Activated naive CD4-positive, alpha-beta T cell treated with anti-CD3 and anti-CD28 coated beads for 36 hours (primary cell): Measurements from ENCODE around the gene CD83. TPM values are rescaled to one million over a fixed set of nuclear protein-coding genes. Genes with fewer than 3 reads are reported as not detected.
"Not testable (repeated sequence)": the region's sequence is repeated elsewhere in the genome, so short reads cannot be mapped to it uniquely, and the experiment has no call there.

ENCODE experiments used
- CTCF ChIA-PET: fragments of 350-600 bp; sonication (Branson Sonifier 250); formaldehyde crosslinking; loops from one replicate; lab custom pipeline; 2021; ENCODE audit warnings: antibody characterized with exemption; lab: Charles Lee
- DNase-seq: peaks from one replicate; pipeline ENCODE4 v3.0.0-alpha.2; 2020
- H3K27ac Mint-ChIP-seq: one replicate; pipeline ENCODE4 v1.8.0; 2021; ENCODE audit warnings: mild to moderate bottlenecking, mixed read lengths
- H3K27me3 Mint-ChIP-seq: one replicate; pipeline ENCODE4 v1.8.0; 2021; ENCODE audit warnings: low read depth, mixed read lengths
- H3K36me3 Mint-ChIP-seq: one replicate; pipeline ENCODE4 v1.8.0; 2021; ENCODE audit warnings: low read depth, mixed read lengths
- H3K4me1 Mint-ChIP-seq: one replicate; pipeline ENCODE4 v1.8.0; 2021; ENCODE audit warnings: low read depth, mixed read lengths
- H3K4me3 Mint-ChIP-seq: one replicate; pipeline ENCODE4 v1.8.0; 2021; ENCODE audit warnings: mild to moderate bottlenecking, moderate library complexity, mixed read lengths
- H3K9me3 Mint-ChIP-seq: one replicate; pipeline ENCODE4 v1.8.0; 2021; ENCODE audit warnings: mixed read lengths
- intact Hi-C: fragments of 100-400 bp; cut with micrococcal nuclease; formaldehyde crosslinking; loops from one replicate; pipeline ENCODE4 v1.15.1; 2023
- total RNA-seq, 2 experiments: library from RNA; stranded (reverse); gene quantifications; one replicate each; pipeline ENCODE4 v1.2.3, GENCODE V29; 2021

Gene CD83
- total RNA-seq, 2 experiments from 2014 or later: 11.9 to 13.8 TPM

DNA sequence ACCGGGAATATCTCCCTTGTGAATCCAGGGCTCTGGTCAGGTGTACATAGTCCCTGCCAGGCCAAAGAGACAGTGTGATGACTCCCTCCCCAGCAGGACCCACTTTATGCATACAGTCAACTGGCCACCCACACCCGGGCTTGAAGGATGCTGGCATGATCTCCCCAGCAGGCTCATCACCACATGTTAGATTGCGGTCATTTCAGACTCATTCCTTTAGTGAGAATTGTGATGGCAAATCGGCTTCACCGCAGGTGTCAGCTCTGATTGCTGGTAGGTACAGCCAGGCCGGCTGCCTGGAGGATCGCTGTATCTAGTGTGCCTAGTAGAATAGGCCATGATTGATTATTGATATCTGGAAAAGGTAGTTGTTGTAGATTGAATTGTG, 24.5 kb downstream of the CD83 start:
- CTCF ChIA-PET: interaction anchor here (0.7 kb wide), 1 partner anchor 21 kb away, joined by 3 read pairs; no protein-coding TSS in a partner anchor
- no peak overlapping the region for H3K4me3 Mint-ChIP-seq
- H3K36me3 Mint-ChIP-seq: no peaks in the 10 kb centered on the region
- H3K27ac Mint-ChIP-seq: no peak overlapping the region
- H3K27me3 Mint-ChIP-seq: no peaks in the 10 kb centered on the region
- peaks cover 2% of the 10 kb centered on the region for H3K4me1 Mint-ChIP-seq
- intact Hi-C loops: no loop called here
- DNase-seq: no peak
- no peaks in the 10 kb centered on the region for H3K9me3 Mint-ChIP-seq

GRCh38 chr6:14142511-14143223, 25.1 kb downstream of the CD83 start:
- Mint-ChIP-seq H3K36me3 (no peaks in the 10 kb centered on the region), H3K27me3 (no peaks in the 10 kb centered on the region), H3K9me3 (no peaks in the 10 kb centered on the region), H3K4me3 (no peak overlapping the region), H3K27ac (no peak overlapping the region), H3K4me1 (peaks cover 2% of the 10 kb centered on the region)
- intact Hi-C loops: no loop called here
- DNase-seq: no peak
- CTCF ChIA-PET: interaction anchor here (0.7 to 4.3 kb wide), 4 partner anchors 21 to 233 kb away, joined by 3 to 30 read pairs (median 12); no protein-coding TSS in a partner anchor

DNA sequence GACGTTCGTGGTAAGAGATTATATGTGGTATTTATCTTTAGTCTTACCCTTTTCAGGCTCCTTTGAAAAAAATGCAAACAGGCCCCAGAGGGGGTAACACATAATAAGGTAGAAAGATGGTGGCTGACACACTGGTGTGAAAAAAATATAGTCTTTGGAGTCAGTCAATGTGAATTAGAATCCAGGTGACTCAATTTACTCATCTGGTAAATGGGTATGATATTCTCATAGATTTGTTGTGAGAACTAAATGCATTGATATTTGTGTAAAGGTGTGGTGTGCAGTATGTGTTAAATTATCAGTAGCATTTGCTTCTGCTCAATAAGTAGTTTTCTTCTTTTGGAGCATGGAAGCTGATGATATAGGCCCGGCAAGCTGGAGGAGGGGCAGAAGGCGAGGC, 25.7 kb downstream of the CD83 start:
- no peak overlapping the region for H3K4me3 Mint-ChIP-seq
- CTCF ChIA-PET: interaction anchor here (0.7 to 5.1 kb wide), 6 partner anchors 18 to 302 kb away, joined by 3 to 40 read pairs (median 12); no protein-coding TSS in a partner anchor
- peaks cover 2% of the 10 kb centered on the region for H3K4me1 Mint-ChIP-seq
- DNase-seq: no peak
- no peaks in the 10 kb centered on the region for H3K9me3 Mint-ChIP-seq
- no peaks in the 10 kb centered on the region for H3K36me3 Mint-ChIP-seq
- intact Hi-C loops: no loop called here
- H3K27ac Mint-ChIP-seq: no peak overlapping the region
- no peaks in the 10 kb centered on the region for H3K27me3 Mint-ChIP-seq

DNA sequence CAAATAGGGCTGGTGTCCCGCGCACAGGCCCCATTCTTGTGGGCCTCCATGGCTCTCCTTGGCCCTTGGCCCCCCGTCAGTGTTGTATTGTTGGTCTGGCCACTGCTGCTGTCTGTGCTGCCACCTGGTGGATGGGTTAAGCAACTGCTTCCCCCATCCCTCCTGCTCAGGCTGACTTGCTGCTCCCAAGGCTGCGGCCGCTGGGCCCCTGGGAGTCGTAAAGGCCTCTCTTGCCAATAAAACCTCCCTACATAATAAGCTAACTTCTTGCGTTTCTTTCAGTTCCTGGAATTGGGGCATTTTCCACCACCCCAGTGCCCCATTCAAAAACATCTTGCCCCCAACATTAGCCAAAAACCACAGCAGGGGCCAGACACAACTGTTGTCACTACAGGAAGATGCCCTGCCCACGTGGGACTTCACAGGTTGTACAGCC, 27.1 kb downstream of the CD83 start:
- Mint-ChIP-seq H3K27me3 (no peaks in the 10 kb centered on the region), H3K36me3 (no peaks in the 10 kb centered on the region), H3K4me3 (no peak overlapping the region), H3K9me3 (no peaks in the 10 kb centered on the region), H3K27ac (no peak overlapping the region), H3K4me1 (peaks cover 2% of the 10 kb centered on the region)
- peak; percentile 82 for DNase-seq
- CTCF ChIA-PET: interaction anchor here (0.6 to 5.1 kb wide), 12 partner anchors 16 to 284 kb away, joined by 3 to 40 read pairs (median 4); no protein-coding TSS in a partner anchor
- intact Hi-C loops: loop anchor here (1.0 kb wide), 4 partner anchors 69 to 349 kb away; no protein-coding TSS in a partner anchor

- Mint-ChIP-seq H3K4me1 (peaks cover 2% of the 10 kb centered on the region), H3K9me3 (no peaks in the 10 kb centered on the region), H3K4me3 (no peak overlapping the region), H3K36me3 (no peaks in the 10 kb centered on the region), H3K27ac (no peak overlapping the region), H3K27me3 (no peaks in the 10 kb centered on the region)
- CTCF ChIA-PET: interaction anchor here (0.6 to 5.1 kb wide), 6 partner anchors 18 to 248 kb away, joined by 3 to 40 read pairs (median 15); no protein-coding TSS in a partner anchor
- DNase-seq: no peak
- intact Hi-C loops: no loop called here
Measured at GRCh38 chr6:14146506-14147096, 29.0 kb downstream of the CD83 start.

DNA sequence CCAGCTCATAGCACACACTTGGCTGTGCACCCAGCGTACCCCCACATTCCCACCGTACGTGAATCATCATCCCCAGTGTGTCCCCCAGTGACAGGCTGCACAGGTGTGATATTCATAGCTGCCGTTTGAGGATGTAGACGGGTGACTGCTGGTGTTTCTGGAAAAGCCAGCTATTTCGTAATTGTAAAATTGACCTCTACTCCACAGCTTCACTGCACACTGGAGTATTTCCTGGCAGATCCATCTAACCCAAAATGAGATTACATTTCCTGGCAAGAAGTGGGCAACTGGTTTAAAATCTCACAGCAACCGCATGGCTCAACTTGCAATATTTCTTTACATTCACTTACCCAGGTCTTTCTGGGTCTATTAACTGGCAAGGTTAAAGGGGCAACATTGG, 30.3 kb downstream of the CD83 start:
- no peaks in the 10 kb centered on the region for H3K36me3 Mint-ChIP-seq
- H3K4me1 Mint-ChIP-seq: peaks cover 2% of the 10 kb centered on the region
- no peaks in the 10 kb centered on the region for H3K9me3 Mint-ChIP-seq
- intact Hi-C loops: no loop called here
- no peak for DNase-seq
- no peaks in the 10 kb centered on the region for H3K27me3 Mint-ChIP-seq
- CTCF ChIA-PET: interaction anchor here (0.9 to 5.1 kb wide), 7 partner anchors 10 to 274 kb away, joined by 3 to 40 read pairs (median 3); no protein-coding TSS in a partner anchor
- no peak overlapping the region for H3K4me3 Mint-ChIP-seq
- H3K27ac Mint-ChIP-seq: no peak overlapping the region

GRCh38 chr6:14148471-14148870, 30.9 kb downstream of the CD83 start:
- H3K36me3 Mint-ChIP-seq: no peaks in the 10 kb centered on the region
- intact Hi-C loops: no loop called here
- no peak for DNase-seq
- H3K27me3 Mint-ChIP-seq: no peaks in the 10 kb centered on the region
- H3K4me3 Mint-ChIP-seq: no peak overlapping the region
- CTCF ChIA-PET: interaction anchor here (0.6 to 5.1 kb wide), 6 partner anchors 24 to 1196 kb away, joined by 3 to 40 read pairs (median 3); no protein-coding TSS in a partner anchor
- H3K4me1 Mint-ChIP-seq: peaks cover 2% of the 10 kb centered on the region
- H3K27ac Mint-ChIP-seq: no peak overlapping the region
- no peaks in the 10 kb centered on the region for H3K9me3 Mint-ChIP-seq

- DNase-seq: no peak
- H3K4me3 Mint-ChIP-seq: no peak overlapping the region
- CTCF ChIA-PET: interaction anchor here (0.6 to 0.9 kb wide), 2 partner anchors 25 to 1195 kb away, joined by 3 read pairs; no protein-coding TSS in a partner anchor
- intact Hi-C loops: no loop called here
- no peaks in the 10 kb centered on the region for H3K36me3 Mint-ChIP-seq
- peaks cover 2% of the 10 kb centered on the region for H3K4me1 Mint-ChIP-seq
- no peaks in the 10 kb centered on the region for H3K9me3 Mint-ChIP-seq
- no peak overlapping the region for H3K27ac Mint-ChIP-seq
- no peaks in the 10 kb centered on the region for H3K27me3 Mint-ChIP-seq
Measured at GRCh38 chr6:14149053-14149738, 31.6 kb downstream of the CD83 start.

- Mint-ChIP-seq H3K4me3 (no peak overlapping the region), H3K27ac (no peak overlapping the region), H3K4me1 (peaks cover 2% of the 10 kb centered on the region), H3K9me3 (no peaks in the 10 kb centered on the region), H3K36me3 (no peaks in the 10 kb centered on the region), H3K27me3 (no peaks in the 10 kb centered on the region)
- DNase-seq: no peak
- CTCF ChIA-PET: interaction anchor here (1.5 kb wide), 1 partner anchor 60 kb away, joined by 3 read pairs; no protein-coding TSS in a partner anchor
- intact Hi-C loops: no loop called here
Measured at GRCh38 chr6:14149739-14150130, 32.2 kb downstream of the CD83 start.

- H3K27me3 Mint-ChIP-seq, DNase-seq, H3K4me1 Mint-ChIP-seq, intact Hi-C loops, H3K36me3 Mint-ChIP-seq, H3K9me3 Mint-ChIP-seq, H3K27ac Mint-ChIP-seq, H3K4me3 Mint-ChIP-seq: not testable (repeated sequence)
- CTCF ChIA-PET: interaction anchor here (1.0 to 1.5 kb wide), 2 partner anchors 59 to 243 kb away, joined by 3 read pairs; no protein-coding TSS in a partner anchor
Measured at GRCh38 chr6:14151300-14151699, 33.7 kb downstream of the CD83 start.

DNA sequence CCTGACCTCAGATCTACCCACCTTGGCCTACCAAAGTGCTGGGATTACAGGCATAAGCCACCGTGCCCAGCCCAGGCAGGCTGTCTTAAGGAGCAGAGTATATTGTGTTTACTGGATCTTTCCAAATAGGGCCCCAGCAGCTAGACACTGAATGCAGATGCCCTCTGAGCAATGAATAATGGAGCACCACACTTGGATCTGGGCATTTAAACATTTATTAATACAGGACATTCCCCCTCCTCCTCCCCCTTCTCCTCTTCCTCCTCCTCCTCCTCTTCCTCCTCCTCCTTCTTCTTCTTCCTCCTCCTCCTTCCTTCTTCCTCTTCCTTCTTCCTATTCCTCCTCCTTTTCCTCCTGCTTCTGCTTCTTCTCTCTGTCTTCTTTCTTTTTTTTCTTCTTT, 34.2 kb downstream of the CD83 start:
- Mint-ChIP-seq H3K4me1 (no peaks in the 10 kb centered on the region), H3K4me3 (no peak overlapping the region), H3K9me3 (no peaks in the 10 kb centered on the region), H3K27me3 (no peaks in the 10 kb centered on the region), H3K27ac (no peak overlapping the region), H3K36me3 (no peaks in the 10 kb centered on the region)
- no peak for DNase-seq
- CTCF ChIA-PET: interaction anchor here (0.6 kb wide), 1 partner anchor 85 kb away, joined by 3 read pairs; no protein-coding TSS in a partner anchor
- intact Hi-C loops: no loop called here

GRCh38 chr6:14153228-14153627, 35.7 kb downstream of the CD83 start:
- no peak overlapping the region for H3K4me3 Mint-ChIP-seq
- no peak for DNase-seq
- CTCF ChIA-PET: no interaction called here
- H3K9me3 Mint-ChIP-seq: no peaks in the 10 kb centered on the region
- H3K4me1 Mint-ChIP-seq: no peaks in the 10 kb centered on the region
- no peaks in the 10 kb centered on the region for H3K27me3 Mint-ChIP-seq
- no peak overlapping the region for H3K27ac Mint-ChIP-seq
- H3K36me3 Mint-ChIP-seq: no peaks in the 10 kb centered on the region
- intact Hi-C loops: no loop called here
